Spleen (tissue), 7 donors: ENCODE data around the gene HTR3B.

Experiments used
- CTCF ChIP-seq, 11 experiments: fragments of 200-600 bp in 7 of 11; fragments of 450-650 bp in 4 of 11; sonication (generic) in 4 of 11; IDR thresholded peaks in 8 of 11; conservative IDR thresholded peaks in 3 of 11; 1 replicate in 7 of 11; 2 replicates in 4 of 11; pipeline versions ENCODE4 v1.4.0 to v1.8.0; 2016 to 2021; ENCODE audit warnings: antibody characterized with exemption in 11 of 11, inconsistent platforms in 4 of 11, mild to moderate bottlenecking in 1 of 11
- POLR2A ChIP-seq, 3 donors: fragments of 450-650 bp; IDR thresholded peaks; one replicate each; pipeline ENCODE4 v1.5.1; 2017; ENCODE audit warnings: antibody characterized with exemption in 3 of 3, mild to moderate bottlenecking in 1 of 3
- donor health status: DM: no; HTN: no; CAD: no; lungs with moderate emphysema.
- donor health status: DM: no; HTN: no; CAD: no.
- donor health status: DM: no; HTN: no; CAD: no.

DNA sequence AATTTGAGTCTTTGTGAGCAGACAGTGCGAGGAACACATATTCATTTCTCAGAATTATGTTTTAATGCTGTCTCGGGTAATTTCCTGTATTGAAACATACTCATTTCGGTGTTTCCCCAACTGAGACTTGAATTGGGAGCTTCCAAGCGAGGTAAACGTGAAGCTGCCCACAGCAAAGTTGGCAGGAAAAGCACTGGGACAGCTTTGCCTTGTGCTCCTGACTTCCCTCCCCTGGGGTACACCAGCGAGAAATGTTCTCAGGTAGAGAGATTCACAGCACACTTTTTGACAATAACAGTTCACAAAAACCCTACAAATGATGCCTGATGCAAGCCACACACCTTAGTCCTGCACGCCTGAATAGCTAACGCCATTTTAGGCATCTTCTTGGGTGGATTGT is 3.1 kb downstream of the HTR3B start:
- TF ChIP-seq CTCF (IDR thresholded peaks at IDR 0.05 in 8 of 11, conservative IDR thresholded peaks at IDR 0.05 in 3 of 11) (no peak), POLR2A (IDR thresholded peaks at IDR 0.05) (no peak)
